Stimulated activated naive CD8-positive, alpha-beta T cell treated with anti-CD3 and anti-CD28 coated beads, Interleukin-15, amount 100 ng/mL, for 72 hours (primary cell): ENCODE measurements around the gene UBL4B.
A peak's percentile ranks its signal among the peaks of the same experiment; 100 is the strongest.
"Not testable (repeated sequence)": the region's sequence is repeated elsewhere in the genome, so short reads cannot be mapped to it uniquely, and the experiment has no call there.

ENCODE experiments used
- ATAC-seq: fragments of 150-1000 bp; cut with Tn5 transposase; 2 replicates; pipeline ENCODE4 v1.10.0; 2021; ENCODE audit warnings: mild to moderate bottlenecking, moderate library complexity
- DNase-seq, 2 donors: peaks; one replicate each; pipeline ENCODE4 v3.0.0; 2021 to 2022
- H3K27ac Mint-ChIP-seq, 2 donors: one replicate each; pipeline ENCODE4 v1.8.0; 2022; ENCODE audit warnings: mild to moderate bottlenecking in 2 of 2, mixed read lengths in 2 of 2, moderate library complexity in 2 of 2
- H3K27me3 Mint-ChIP-seq: one replicate; pipeline ENCODE4 v1.8.0; 2022; ENCODE audit warnings: mixed read lengths
- H3K4me1 Mint-ChIP-seq: one replicate; pipeline ENCODE4 v1.8.0; 2022; ENCODE audit warnings: mild to moderate bottlenecking, mixed read lengths
- H3K4me3 Mint-ChIP-seq, 2 donors: one replicate each; pipeline ENCODE4 v1.8.0; 2022; ENCODE audit warnings: mild to moderate bottlenecking in 2 of 2, mixed read lengths in 2 of 2, moderate library complexity in 1 of 2
- H3K9me3 Mint-ChIP-seq, 2 donors: one replicate each; pipeline ENCODE4 v1.8.0; 2022; ENCODE audit warnings: mixed read lengths in 2 of 2

Gene UBL4B

GRCh38 chr1:110112143-110112542 lies at the start of gene UBL4B:
Gene UBL4B, plus strand, starts transcription at chr1:110112443. Its CDS starts 92 bp downstream, at chr1:110112535.
- H3K4me1 Mint-ChIP-seq, result peaks cover 6% of the 10 kb centered on the region
- H3K9me3 Mint-ChIP-seq, result no peaks in the 10 kb centered on the region
- H3K27me3 Mint-ChIP-seq, result peaks cover 69% of the 10 kb centered on the region
- no peak within 1 kb of the TSS for H3K27ac Mint-ChIP-seq
- DNase-seq (no peak), ATAC-seq (no peak)
- no peak within 1 kb of the TSS for H3K4me3 Mint-ChIP-seq

- Mint-ChIP-seq H3K9me3 (no peaks in the 10 kb centered on the region), H3K4me1 (peaks cover 7% of the 10 kb centered on the region), H3K27me3 (peaks cover 25% of the 10 kb centered on the region), H3K4me3 (no peak overlapping the region), H3K27ac (no peak overlapping the region)
- DNase-seq (no peak), ATAC-seq (no peak)
These were observed 49.6 kb upstream of the UBL4B start for GRCh38 chr1:110062612-110063011.

GRCh38 chr1:110063781-110064180 lies 48.5 kb upstream of the UBL4B start:
- H3K4me1 Mint-ChIP-seq, result peaks cover 19% of the 10 kb centered on the region
- peaks cover 36% of the 10 kb centered on the region for H3K27me3 Mint-ChIP-seq
- DNase-seq (no peak), ATAC-seq (no peak)
- H3K4me3 Mint-ChIP-seq, result no peak overlapping the region
- peak overlapping the region in 1 of 2 donors; percentile 14 for H3K27ac Mint-ChIP-seq
- H3K9me3 Mint-ChIP-seq, result no peaks in the 10 kb centered on the region

- ATAC-seq (no peak), DNase-seq (no peak)
- Mint-ChIP-seq H3K4me1 (peaks cover 26% of the 10 kb centered on the region), H3K27ac (no peak overlapping the region), H3K27me3 (peaks cover 46% of the 10 kb centered on the region), H3K9me3 (no peaks in the 10 kb centered on the region), H3K4me3 (no peak overlapping the region)
These were observed 47.5 kb upstream of the UBL4B start for GRCh38 chr1:110064576-110065337.

GRCh38 chr1:110065841-110066240 lies 46.4 kb upstream of the UBL4B start:
- Mint-ChIP-seq H3K4me3 (no peak overlapping the region), H3K9me3 (no peaks in the 10 kb centered on the region), H3K27me3 (peaks cover 56% of the 10 kb centered on the region), H3K27ac (no peak overlapping the region), H3K4me1 (peaks cover 26% of the 10 kb centered on the region)
- DNase-seq (no peak), ATAC-seq (no peak)

- Mint-ChIP-seq H3K27ac (peak overlapping the region in 1 of 2 donors; percentile 10), H3K9me3 (no peaks in the 10 kb centered on the region), H3K4me1 (peaks cover 26% of the 10 kb centered on the region), H3K4me3 (peak overlapping the region in 1 of 2 donors; percentile 36), H3K27me3 (peaks cover 72% of the 10 kb centered on the region)
- ATAC-seq (no peak), DNase-seq (no peak)
These were observed 44.8 kb upstream of the UBL4B start for GRCh38 chr1:110067479-110067892.

GRCh38 chr1:110067893-110068645 lies 44.2 kb upstream of the UBL4B start:
- Mint-ChIP-seq H3K4me3 (peak overlapping the region; percentile 75 to 79), H3K9me3 (no peaks in the 10 kb centered on the region), H3K4me1 (peaks cover 26% of the 10 kb centered on the region), H3K27ac (no peak overlapping the region), H3K27me3 (peaks cover 78% of the 10 kb centered on the region)
- no peak for DNase-seq
- ATAC-seq, result no peak

GRCh38 chr1:110068646-110069403 lies 43.4 kb upstream of the UBL4B start:
- Mint-ChIP-seq H3K4me1 (peaks cover 26% of the 10 kb centered on the region), H3K27ac (no peak overlapping the region), H3K4me3 (peak overlapping the region; percentile 75 to 79), H3K9me3 (no peaks in the 10 kb centered on the region), H3K27me3 (peaks cover 86% of the 10 kb centered on the region)
- ATAC-seq (peak; percentile 54), DNase-seq (peak in 1 of 2 donors; percentile 36)

GRCh38 chr1:110069404-110070281 lies 42.6 kb upstream of the UBL4B start:
- peak overlapping the region; percentile 75 to 79 for H3K4me3 Mint-ChIP-seq
- peak in 1 of 2 donors; percentile 28 for DNase-seq
- H3K9me3 Mint-ChIP-seq, result no peaks in the 10 kb centered on the region
- ATAC-seq, result peak; percentile 53
- peaks cover 94% of the 10 kb centered on the region for H3K27me3 Mint-ChIP-seq
- H3K4me1 Mint-ChIP-seq, result peaks cover 26% of the 10 kb centered on the region
- H3K27ac Mint-ChIP-seq, result peak overlapping the region; percentile 62 to 92

GRCh38 chr1:110070282-110070669 lies 42.0 kb upstream of the UBL4B start:
- Mint-ChIP-seq H3K9me3 (no peaks in the 10 kb centered on the region), H3K27ac (peak overlapping the region in 1 of 2 donors; percentile 92), H3K27me3 (peaks cover 95% of the 10 kb centered on the region), H3K4me3 (peak overlapping the region; percentile 75 to 79), H3K4me1 (peaks cover 26% of the 10 kb centered on the region)
- DNase-seq, result no peak
- peak; percentile 16 for ATAC-seq

GRCh38 chr1:110070671-110071242 lies 41.5 kb upstream of the UBL4B start, which contains the start of gene ALX3:
Gene ALX3, minus strand, starts transcription at chr1:110070672. Its CDS starts 60 bp downstream, at chr1:110070612.
- ATAC-seq (peak; percentile 11), DNase-seq (no peak)
- Mint-ChIP-seq H3K27ac (peak within 1 kb of the TSS; percentile 62 to 92), H3K4me3 (peak within 1 kb of the TSS; percentile 75 to 79), H3K27me3 (peaks cover 95% of the 10 kb centered on the region), H3K9me3 (no peaks in the 10 kb centered on the region), H3K4me1 (peaks cover 26% of the 10 kb centered on the region)

- DNase-seq (no peak), ATAC-seq (no peak)
- Mint-ChIP-seq H3K4me3 (no peak overlapping the region), H3K27me3 (peaks cover 84% of the 10 kb centered on the region), H3K27ac (no peak overlapping the region), H3K9me3 (no peaks in the 10 kb centered on the region), H3K4me1 (peaks cover 9% of the 10 kb centered on the region)
These were observed 38.1 kb upstream of the UBL4B start for GRCh38 chr1:110074166-110074565.

- Mint-ChIP-seq H3K27ac (no peak overlapping the region), H3K4me3 (no peak overlapping the region), H3K27me3 (peaks cover 80% of the 10 kb centered on the region), H3K9me3 (no peaks in the 10 kb centered on the region), H3K4me1 (no peaks in the 10 kb centered on the region)
- no peak for ATAC-seq
- DNase-seq, result no peak
These were observed 35.3 kb upstream of the UBL4B start for GRCh38 chr1:110076789-110077500.

- not testable (repeated sequence) for DNase-seq, H3K27ac Mint-ChIP-seq, H3K9me3 Mint-ChIP-seq, H3K4me3 Mint-ChIP-seq, ATAC-seq
- H3K4me1 Mint-ChIP-seq, result peaks cover 15% of the 10 kb centered on the region
- peaks cover 79% of the 10 kb centered on the region for H3K27me3 Mint-ChIP-seq
These were observed 32.2 kb upstream of the UBL4B start for GRCh38 chr1:110079995-110080394.
